IPS-15b (cell line): ENCODE measurements around the gene CGB8.
A peak's percentile ranks its signal among the peaks of the same experiment; 100 is the strongest.
"Not testable (repeated sequence)": the region's sequence is repeated elsewhere in the genome, so short reads cannot be mapped to it uniquely, and the experiment has no call there.

Experiments used
- H3K27me3 ChIP-seq: one replicate; pipeline ENCODE4 v1.6.1; 2013; ENCODE audit warnings: low read length; ENCODE audit not compliant: control insufficient read depth, insufficient read depth
- H3K36me3 ChIP-seq: one replicate; pipeline ENCODE4 v1.6.1; 2013; ENCODE audit warnings: low read length; ENCODE audit not compliant: control insufficient read depth, insufficient read depth
- H3K4me1 ChIP-seq: one replicate; pipeline ENCODE4 v1.6.1; 2013; ENCODE audit warnings: mild to moderate bottlenecking, low read length; ENCODE audit not compliant: control insufficient read depth, insufficient read depth
- H3K4me3 ChIP-seq: one replicate; pipeline ENCODE4 v1.5.1; 2013; ENCODE audit warnings: low read depth, low read length
- H3K9ac ChIP-seq: one replicate; pipeline ENCODE4 v1.6.1; 2013; ENCODE audit warnings: low read depth, mild to moderate bottlenecking, low read length
- H3K9me3 ChIP-seq: one replicate; pipeline ENCODE4 v1.6.1; 2013; ENCODE audit warnings: mild to moderate bottlenecking, low read length; ENCODE audit not compliant: control insufficient read depth, insufficient read depth

CGB8 gene

GRCh38 chr19:49020931-49021895, 27.7 kb downstream of the CGB8 start:
- Histone ChIP-seq H3K9me3 (no peaks in the 10 kb centered on the region), H3K36me3 (peaks cover 1% of the 10 kb centered on the region), H3K27me3 (peaks cover 30% of the 10 kb centered on the region), H3K9ac (no peak overlapping the region), H3K4me1 (peaks cover 9% of the 10 kb centered on the region), H3K4me3 (no peak overlapping the region)

DNA sequence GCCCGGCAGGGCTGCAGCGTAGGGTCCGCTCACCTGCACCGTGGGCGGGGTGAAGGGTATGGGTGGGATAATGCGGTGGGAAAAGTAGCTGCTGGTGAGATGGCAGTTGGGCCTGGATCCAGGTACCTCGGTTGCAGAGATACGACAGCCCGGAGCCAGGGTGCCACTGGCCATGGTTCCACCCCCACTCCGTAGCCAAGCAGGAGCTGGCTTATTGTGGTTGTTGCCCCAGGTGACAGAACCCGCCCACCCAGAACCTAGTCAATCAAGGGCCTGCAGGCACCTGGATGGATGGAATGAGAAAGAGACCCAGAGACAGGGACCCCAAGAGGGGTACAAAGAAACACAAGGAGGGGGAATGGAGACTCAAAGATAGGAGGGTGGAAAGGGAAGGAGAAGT, 28.6 kb downstream of the CGB8 start:
- peak overlapping the region; percentile 30 for H3K4me3 ChIP-seq
- no peaks in the 10 kb centered on the region for H3K9me3 ChIP-seq
- peaks cover 30% of the 10 kb centered on the region for H3K27me3 ChIP-seq
- peaks cover 9% of the 10 kb centered on the region for H3K4me1 ChIP-seq
- H3K36me3 ChIP-seq = peaks cover 10% of the 10 kb centered on the region
- no peak overlapping the region for H3K9ac ChIP-seq

- H3K27me3 ChIP-seq = peaks cover 30% of the 10 kb centered on the region
- no peak overlapping the region for H3K9ac ChIP-seq
- H3K36me3 ChIP-seq = peaks cover 18% of the 10 kb centered on the region
- peaks cover 9% of the 10 kb centered on the region for H3K4me1 ChIP-seq
- H3K9me3 ChIP-seq = no peaks in the 10 kb centered on the region
- peak overlapping the region; percentile 53 for H3K4me3 ChIP-seq
Measured at GRCh38 chr19:49019242-49019932, 29.5 kb downstream of the CGB8 start.

DNA sequence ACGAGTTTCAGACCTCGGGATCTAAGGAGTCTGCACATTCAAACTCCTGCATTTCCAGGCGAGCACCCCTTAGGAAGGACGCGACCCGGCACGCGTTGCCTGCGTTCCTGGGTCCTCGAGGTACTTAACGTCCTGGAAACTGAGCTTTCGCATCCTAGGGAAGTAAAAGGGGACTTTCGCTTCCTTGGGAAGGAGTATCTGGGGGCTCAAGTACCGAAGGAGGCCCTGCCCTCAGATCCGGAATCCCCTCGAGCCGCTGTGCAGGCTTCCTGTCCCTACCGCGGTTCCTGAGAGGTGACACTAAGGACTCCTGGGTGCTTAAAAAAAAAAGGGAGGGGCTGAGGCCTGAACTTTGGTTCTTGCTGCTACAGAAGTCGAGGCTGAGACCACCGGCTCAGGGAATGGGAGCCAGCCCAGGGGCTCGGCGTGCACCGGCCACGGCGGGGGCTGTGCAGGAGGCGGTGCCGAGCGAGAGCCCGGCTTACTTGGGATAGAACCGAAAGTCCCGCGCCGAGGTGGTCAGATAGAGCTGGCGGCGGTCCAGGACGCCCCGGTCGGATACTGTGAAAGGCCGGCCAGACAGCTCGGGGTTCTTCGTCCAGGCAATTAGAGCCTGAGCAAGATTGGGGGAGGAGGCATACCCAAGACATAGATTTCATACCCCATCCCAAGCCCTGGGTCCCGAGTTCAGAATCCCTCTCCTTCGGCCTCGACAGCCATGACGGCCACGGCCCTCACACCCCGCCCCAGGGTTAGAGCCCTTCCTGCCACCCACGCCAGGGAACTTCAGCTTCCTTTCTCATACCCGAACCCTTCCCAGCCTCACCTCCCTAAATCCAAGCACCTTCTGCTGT, 30.3 kb downstream of the CGB8 start:
- peaks cover 30% of the 10 kb centered on the region for H3K27me3 ChIP-seq
- not testable (repeated sequence) for H3K4me1 ChIP-seq, H3K9ac ChIP-seq, H3K9me3 ChIP-seq
- peak overlapping the region; percentile 50 for H3K4me3 ChIP-seq
- H3K36me3 ChIP-seq = peaks cover 25% of the 10 kb centered on the region

DNA sequence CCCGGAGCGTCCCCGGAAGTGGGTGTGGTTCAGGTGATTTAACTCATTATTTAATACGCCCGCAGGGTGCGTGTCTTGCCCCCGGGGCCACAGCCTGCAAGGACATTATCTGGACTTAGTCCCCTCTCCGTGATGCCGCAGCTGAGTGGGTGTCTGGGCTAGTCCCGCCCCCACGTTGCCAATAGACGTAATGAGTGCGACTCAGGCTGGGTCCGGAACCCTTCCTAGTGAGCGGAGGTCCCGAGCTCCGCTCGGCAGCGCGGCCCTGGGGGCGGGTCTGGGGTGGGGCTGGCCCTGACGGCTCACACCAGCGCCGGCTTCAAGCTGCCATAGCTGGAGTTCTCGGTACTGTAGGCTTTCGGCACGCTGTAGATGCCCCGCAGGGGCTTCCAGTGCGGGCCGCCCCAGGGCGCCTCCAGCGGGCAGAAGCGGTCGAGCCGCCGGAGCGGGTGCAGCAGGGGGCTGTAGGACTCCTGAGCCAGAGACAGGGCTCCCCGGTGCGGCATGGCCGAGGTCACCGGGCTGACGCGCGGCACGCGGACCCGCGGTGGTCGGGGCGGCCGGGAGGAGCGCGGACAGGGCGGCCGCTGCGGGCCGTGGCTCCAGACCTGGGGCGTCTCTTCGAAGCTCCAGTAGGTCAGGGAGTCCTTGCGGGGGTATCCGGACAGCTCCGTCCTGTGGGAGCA, 31.1 kb downstream of the CGB8 start:
- Histone ChIP-seq H3K4me3 (peak overlapping the region; percentile 50), H3K27me3 (peaks cover 30% of the 10 kb centered on the region), H3K4me1 (peaks cover 9% of the 10 kb centered on the region), H3K36me3 (peaks cover 25% of the 10 kb centered on the region), H3K9me3 (no peaks in the 10 kb centered on the region), H3K9ac (peak overlapping the region; percentile 24)

DNA sequence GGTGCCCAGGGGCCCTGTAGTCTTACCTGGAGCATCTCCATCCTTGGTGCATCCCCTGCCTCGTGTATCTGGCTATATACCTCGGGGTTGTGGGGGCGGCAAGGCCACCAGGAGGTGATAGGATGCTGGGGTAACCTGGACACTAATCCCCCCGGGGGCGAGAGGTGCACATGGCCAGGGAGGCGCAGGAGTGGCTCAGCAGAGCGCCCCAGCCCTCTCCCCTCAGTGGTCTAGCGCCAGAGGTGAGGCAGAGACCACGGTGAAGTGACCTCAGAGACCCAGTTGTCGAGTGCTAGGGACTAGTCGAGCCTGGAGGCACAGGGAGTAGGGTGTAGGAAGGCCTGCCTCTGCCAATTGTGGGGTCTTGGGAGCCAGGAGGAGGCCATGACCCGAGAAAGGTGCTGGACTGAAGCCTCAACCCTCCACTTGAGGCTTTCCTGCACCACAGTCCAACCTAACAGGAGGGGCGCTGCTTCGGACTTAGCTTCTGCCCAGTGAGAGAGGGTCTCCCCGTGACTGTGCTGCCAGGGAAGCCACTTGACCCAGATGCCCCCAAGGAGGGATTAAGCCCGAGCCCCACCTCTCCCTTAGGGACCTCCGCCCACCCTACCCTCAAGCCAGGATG, 31.8 kb downstream of the CGB8 start, which contains the start of gene LHB:
Gene LHB (minus strand): TSS at position 51 of the 625 bp plus-strand sequence. CDS start 10 bp downstream, at position 41.
- Histone ChIP-seq H3K9ac (peak within 1 kb of the TSS; percentile 24), H3K4me3 (peak within 1 kb of the TSS; percentile 50), H3K36me3 (peaks cover 29% of the 10 kb centered on the region), H3K4me1 (peaks cover 9% of the 10 kb centered on the region), H3K9me3 (no peaks in the 10 kb centered on the region), H3K27me3 (peaks cover 30% of the 10 kb centered on the region)

- Histone ChIP-seq H3K9ac (no peak overlapping the region), H3K4me3 (no peak overlapping the region), H3K36me3 (peaks cover 38% of the 10 kb centered on the region), H3K9me3 (no peaks in the 10 kb centered on the region), H3K27me3 (peaks cover 24% of the 10 kb centered on the region), H3K4me1 (peaks cover 9% of the 10 kb centered on the region)
Measured at GRCh38 chr19:49016067-49016839, 32.7 kb downstream of the CGB8 start.

- H3K9ac ChIP-seq = no peak overlapping the region
- peaks cover 50% of the 10 kb centered on the region for H3K36me3 ChIP-seq
- peaks cover 13% of the 10 kb centered on the region for H3K27me3 ChIP-seq
- H3K9me3 ChIP-seq = no peaks in the 10 kb centered on the region
- peaks cover 3% of the 10 kb centered on the region for H3K4me1 ChIP-seq
- H3K4me3 ChIP-seq = no peak overlapping the region
Measured at GRCh38 chr19:49014870-49015255, 34.0 kb downstream of the CGB8 start.

GRCh38 chr19:49014123-49014869, 34.6 kb downstream of the CGB8 start:
- H3K9ac ChIP-seq = no peak overlapping the region
- no peaks in the 10 kb centered on the region for H3K9me3 ChIP-seq
- H3K4me3 ChIP-seq = no peak overlapping the region
- peaks cover 3% of the 10 kb centered on the region for H3K4me1 ChIP-seq
- H3K27me3 ChIP-seq = peaks cover 13% of the 10 kb centered on the region
- peaks cover 56% of the 10 kb centered on the region for H3K36me3 ChIP-seq

DNA sequence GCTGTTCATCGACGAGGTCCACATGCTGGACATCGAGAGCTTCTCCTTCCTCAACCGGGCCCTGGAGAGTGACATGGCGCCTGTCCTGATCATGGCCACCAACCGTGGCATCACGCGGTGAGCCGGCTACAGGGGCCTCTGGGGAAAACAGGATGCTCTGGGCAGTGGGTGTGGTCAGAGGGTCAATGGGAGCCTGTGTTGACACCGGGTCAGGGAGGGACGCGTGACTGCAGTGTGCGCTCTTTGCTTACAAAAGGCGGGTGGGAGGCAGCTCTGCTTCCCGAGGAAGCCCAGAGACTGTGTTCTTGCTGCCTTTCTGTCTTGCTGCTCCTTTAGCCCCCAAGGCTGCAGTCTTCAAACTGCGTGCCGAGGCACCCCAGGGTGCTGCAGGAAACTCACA, 37.7 kb downstream of the CGB8 start:
- no peak overlapping the region for H3K4me3 ChIP-seq
- H3K4me1 ChIP-seq = no peaks in the 10 kb centered on the region
- peaks cover 68% of the 10 kb centered on the region for H3K36me3 ChIP-seq
- H3K9me3 ChIP-seq = no peaks in the 10 kb centered on the region
- no peaks in the 10 kb centered on the region for H3K27me3 ChIP-seq
- H3K9ac ChIP-seq = no peak overlapping the region
